Activated naive CD8-positive, alpha-beta T cell treated with anti-CD3 and anti-CD28 coated beads, Interleukin-2, amount 50 U/mL, for 24 hours (primary cell): ENCODE measurements around the gene CCDC81.

Experiments
- ATAC-seq: fragments of 150-1000 bp; cut with Tn5 transposase; one replicate; pipeline ENCODE4 v1.10.0; 2021
- DNase-seq: peaks from one replicate; pipeline ENCODE4 v3.0.0; 2021
- H3K27ac Mint-ChIP-seq: one replicate; pipeline ENCODE4 v1.8.0; 2021; ENCODE audit warnings: mild to moderate bottlenecking, mixed read lengths
- H3K27me3 Mint-ChIP-seq: one replicate; pipeline ENCODE4 v1.8.0; 2021; ENCODE audit warnings: mixed read lengths
- H3K36me3 Mint-ChIP-seq: one replicate; pipeline ENCODE4 v1.8.0; 2021; ENCODE audit warnings: low read depth, mixed read lengths
- H3K4me1 Mint-ChIP-seq: one replicate; pipeline ENCODE4 v1.8.0; 2021; ENCODE audit warnings: mixed read lengths
- H3K4me3 Mint-ChIP-seq: one replicate; pipeline ENCODE4 v1.8.0; 2021; ENCODE audit warnings: mild to moderate bottlenecking, moderate library complexity, mixed read lengths
- H3K9me3 Mint-ChIP-seq: one replicate; pipeline ENCODE4 v1.8.0; 2021; ENCODE audit warnings: mixed read lengths

Gene CCDC81

GRCh38 chr11:86440843-86441242 lies 66.2 kb downstream of the CCDC81 start:
- peaks cover 16% of the 10 kb centered on the region for H3K36me3 Mint-ChIP-seq
- H3K27me3 Mint-ChIP-seq: no peaks in the 10 kb centered on the region
- peaks cover 9% of the 10 kb centered on the region for H3K9me3 Mint-ChIP-seq
- no peak for DNase-seq
- H3K4me3 Mint-ChIP-seq: no peak overlapping the region
- H3K27ac Mint-ChIP-seq: no peak overlapping the region
- peaks cover 32% of the 10 kb centered on the region for H3K4me1 Mint-ChIP-seq
- no peak for ATAC-seq

GRCh38 chr11:86442420-86442819 lies 67.7 kb downstream of the CCDC81 start:
- Mint-ChIP-seq H3K36me3 (peaks cover 27% of the 10 kb centered on the region), H3K9me3 (peaks cover 9% of the 10 kb centered on the region), H3K27me3 (no peaks in the 10 kb centered on the region), H3K27ac (no peak overlapping the region), H3K4me1 (peaks cover 32% of the 10 kb centered on the region), H3K4me3 (peak overlapping the region; percentile 37)
- peak; percentile 82 for ATAC-seq
- peak; percentile 73 for DNase-seq

- Mint-ChIP-seq H3K27me3 (no peaks in the 10 kb centered on the region), H3K27ac (no peak overlapping the region), H3K9me3 (peaks cover 9% of the 10 kb centered on the region), H3K36me3 (peaks cover 27% of the 10 kb centered on the region), H3K4me3 (peak overlapping the region; percentile 37), H3K4me1 (peaks cover 29% of the 10 kb centered on the region)
- ATAC-seq (peak; percentile 8), DNase-seq (no peak)
Measured at GRCh38 chr11:86442827-86443226, 68.1 kb downstream of the CCDC81 start.

- H3K9me3 Mint-ChIP-seq: peaks cover 9% of the 10 kb centered on the region
- H3K4me1 Mint-ChIP-seq: peaks cover 27% of the 10 kb centered on the region
- peak overlapping the region; percentile 37 for H3K4me3 Mint-ChIP-seq
- DNase-seq (no peak), ATAC-seq (peak; percentile 31)
- H3K36me3 Mint-ChIP-seq: peaks cover 29% of the 10 kb centered on the region
- no peaks in the 10 kb centered on the region for H3K27me3 Mint-ChIP-seq
- H3K27ac Mint-ChIP-seq: no peak overlapping the region
Measured at GRCh38 chr11:86443415-86443814, 68.7 kb downstream of the CCDC81 start.

- peaks cover 18% of the 10 kb centered on the region for H3K4me1 Mint-ChIP-seq
Measured at GRCh38 chr11:86444981-86445380, 70.3 kb downstream of the CCDC81 start.

GRCh38 chr11:86446163-86446923 lies 71.7 kb downstream of the CCDC81 start:
- Mint-ChIP-seq H3K4me1 (peaks cover 5% of the 10 kb centered on the region), H3K27ac (no peak overlapping the region), H3K27me3 (no peaks in the 10 kb centered on the region), H3K4me3 (no peak overlapping the region), H3K9me3 (no peaks in the 10 kb centered on the region), H3K36me3 (peaks cover 25% of the 10 kb centered on the region)
- DNase-seq: no peak
- no peak for ATAC-seq

More at GRCh38 chr11:86444981-86445380, 70.3 kb downstream of the CCDC81 start:
- DNase-seq (no peak), ATAC-seq (no peak)
- no peak overlapping the region for H3K4me3 Mint-ChIP-seq
- H3K27ac Mint-ChIP-seq: no peak overlapping the region
- peaks cover 29% of the 10 kb centered on the region for H3K36me3 Mint-ChIP-seq
- peaks cover 9% of the 10 kb centered on the region for H3K9me3 Mint-ChIP-seq
- no peaks in the 10 kb centered on the region for H3K27me3 Mint-ChIP-seq

GRCh38 chr11:86446924-86447285 lies 72.2 kb downstream of the CCDC81 start:
- peak overlapping the region; percentile 6 for H3K4me3 Mint-ChIP-seq
- ATAC-seq (no peak), DNase-seq (no peak)
- H3K27me3 Mint-ChIP-seq: no peaks in the 10 kb centered on the region
- H3K36me3 Mint-ChIP-seq: peaks cover 25% of the 10 kb centered on the region
- no peaks in the 10 kb centered on the region for H3K4me1 Mint-ChIP-seq
- H3K9me3 Mint-ChIP-seq: no peaks in the 10 kb centered on the region
- H3K27ac Mint-ChIP-seq: no peak overlapping the region

GRCh38 chr11:86447763-86448480 lies 73.2 kb downstream of the CCDC81 start:
- H3K9me3 Mint-ChIP-seq: no peaks in the 10 kb centered on the region
- no peaks in the 10 kb centered on the region for H3K27me3 Mint-ChIP-seq
- H3K4me3 Mint-ChIP-seq: peak overlapping the region; percentile 58
- DNase-seq (peak; percentile 52), ATAC-seq (peak; percentile 82)
- H3K4me1 Mint-ChIP-seq: peaks cover 2% of the 10 kb centered on the region
- H3K36me3 Mint-ChIP-seq: peaks cover 22% of the 10 kb centered on the region
- no peak overlapping the region for H3K27ac Mint-ChIP-seq

- no peaks in the 10 kb centered on the region for H3K9me3 Mint-ChIP-seq
- H3K4me1 Mint-ChIP-seq: peaks cover 15% of the 10 kb centered on the region
- no peaks in the 10 kb centered on the region for H3K27me3 Mint-ChIP-seq
- peaks cover 17% of the 10 kb centered on the region for H3K36me3 Mint-ChIP-seq
- ATAC-seq: no peak
- no peak for DNase-seq
- H3K27ac Mint-ChIP-seq: no peak overlapping the region
- H3K4me3 Mint-ChIP-seq: no peak overlapping the region
Measured at GRCh38 chr11:86449993-86450629, 75.4 kb downstream of the CCDC81 start.

- Mint-ChIP-seq H3K27me3 (peaks cover 2% of the 10 kb centered on the region), H3K4me1 (peaks cover 27% of the 10 kb centered on the region), H3K9me3 (no peaks in the 10 kb centered on the region), H3K4me3 (no peak overlapping the region), H3K27ac (peak overlapping the region; percentile 32), H3K36me3 (no peaks in the 10 kb centered on the region)
- DNase-seq (no peak), ATAC-seq (no peak)
Measured at GRCh38 chr11:86453290-86454030, 78.8 kb downstream of the CCDC81 start.

- H3K27ac Mint-ChIP-seq: no peak overlapping the region
- ATAC-seq: peak; percentile 83
- peaks cover 37% of the 10 kb centered on the region for H3K4me1 Mint-ChIP-seq
- no peak overlapping the region for H3K4me3 Mint-ChIP-seq
- no peaks in the 10 kb centered on the region for H3K9me3 Mint-ChIP-seq
- H3K27me3 Mint-ChIP-seq: peaks cover 2% of the 10 kb centered on the region
- peak; percentile 88 for DNase-seq
- no peaks in the 10 kb centered on the region for H3K36me3 Mint-ChIP-seq
Measured at GRCh38 chr11:86456075-86456939, 81.6 kb downstream of the CCDC81 start.

GRCh38 chr11:86458294-86459001 lies 83.8 kb downstream of the CCDC81 start:
- ATAC-seq (no peak), DNase-seq (no peak)
- H3K4me3 Mint-ChIP-seq: no peak overlapping the region
- H3K9me3 Mint-ChIP-seq: no peaks in the 10 kb centered on the region
- H3K27me3 Mint-ChIP-seq: peaks cover 2% of the 10 kb centered on the region
- H3K4me1 Mint-ChIP-seq: peaks cover 35% of the 10 kb centered on the region
- no peaks in the 10 kb centered on the region for H3K36me3 Mint-ChIP-seq
- no peak overlapping the region for H3K27ac Mint-ChIP-seq

- ATAC-seq (no peak), DNase-seq (no peak)
- H3K4me3 Mint-ChIP-seq: no peak overlapping the region
- H3K9me3 Mint-ChIP-seq: no peaks in the 10 kb centered on the region
- peaks cover 30% of the 10 kb centered on the region for H3K4me1 Mint-ChIP-seq
- no peak overlapping the region for H3K27ac Mint-ChIP-seq
- H3K36me3 Mint-ChIP-seq: no peaks in the 10 kb centered on the region
- H3K27me3 Mint-ChIP-seq: peaks cover 2% of the 10 kb centered on the region
Measured at GRCh38 chr11:86459002-86459385, 84.3 kb downstream of the CCDC81 start.
